GM10266 (cell line): ENCODE data around the gene C14orf119.
A peak's percentile ranks its signal among the peaks of the same experiment; 100 is the strongest.

Experiments used
- DNase-seq: peaks from one replicate; pipeline ENCODE4 v3.0.0; 2012; ENCODE audit errors: extremely low spot score
- TF ChIP-seq, protein P1 (sequence below): IDR thresholded peaks from 2 replicates; pipeline ENCODE4 v1.5.1; 2012; ENCODE audit warnings: mild to moderate bottlenecking, low read depth; ENCODE audit not compliant: control insufficient read depth, insufficient read depth; ENCODE audit errors: missing control alignments

Gene C14orf119

DNA sequence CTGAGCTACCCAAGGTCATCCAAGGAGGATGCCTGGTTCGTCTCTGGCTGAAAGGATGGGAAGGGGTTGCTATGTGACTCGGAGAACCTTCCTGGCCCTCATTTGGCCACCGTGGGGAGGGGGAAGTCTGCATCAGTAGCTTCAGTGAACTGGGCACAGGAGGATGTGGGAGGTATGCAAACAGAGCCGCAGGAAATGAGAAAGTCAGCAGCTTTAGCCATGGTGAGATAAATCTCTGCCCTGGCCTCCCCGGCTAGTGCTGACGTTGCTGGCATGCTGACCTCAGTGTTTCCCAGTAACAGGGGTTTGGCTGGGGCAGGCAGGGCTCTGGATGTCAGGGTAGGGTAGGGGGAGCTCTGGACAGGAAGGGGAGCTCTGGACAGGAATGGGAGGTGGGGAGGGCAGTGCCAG is 26.1 kb downstream of the C14orf119 start:
- TF ChIP-seq, protein P1, sequence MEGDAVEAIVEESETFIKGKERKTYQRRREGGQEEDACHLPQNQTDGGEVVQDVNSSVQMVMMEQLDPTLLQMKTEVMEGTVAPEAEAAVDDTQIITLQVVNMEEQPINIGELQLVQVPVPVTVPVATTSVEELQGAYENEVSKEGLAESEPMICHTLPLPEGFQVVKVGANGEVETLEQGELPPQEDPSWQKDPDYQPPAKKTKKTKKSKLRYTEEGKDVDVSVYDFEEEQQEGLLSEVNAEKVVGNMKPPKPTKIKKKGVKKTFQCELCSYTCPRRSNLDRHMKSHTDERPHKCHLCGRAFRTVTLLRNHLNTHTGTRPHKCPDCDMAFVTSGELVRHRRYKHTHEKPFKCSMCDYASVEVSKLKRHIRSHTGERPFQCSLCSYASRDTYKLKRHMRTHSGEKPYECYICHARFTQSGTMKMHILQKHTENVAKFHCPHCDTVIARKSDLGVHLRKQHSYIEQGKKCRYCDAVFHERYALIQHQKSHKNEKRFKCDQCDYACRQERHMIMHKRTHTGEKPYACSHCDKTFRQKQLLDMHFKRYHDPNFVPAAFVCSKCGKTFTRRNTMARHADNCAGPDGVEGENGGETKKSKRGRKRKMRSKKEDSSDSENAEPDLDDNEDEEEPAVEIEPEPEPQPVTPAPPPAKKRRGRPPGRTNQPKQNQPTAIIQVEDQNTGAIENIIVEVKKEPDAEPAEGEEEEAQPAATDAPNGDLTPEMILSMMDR = no peak
- DNase-seq = peak; percentile 48

DNA sequence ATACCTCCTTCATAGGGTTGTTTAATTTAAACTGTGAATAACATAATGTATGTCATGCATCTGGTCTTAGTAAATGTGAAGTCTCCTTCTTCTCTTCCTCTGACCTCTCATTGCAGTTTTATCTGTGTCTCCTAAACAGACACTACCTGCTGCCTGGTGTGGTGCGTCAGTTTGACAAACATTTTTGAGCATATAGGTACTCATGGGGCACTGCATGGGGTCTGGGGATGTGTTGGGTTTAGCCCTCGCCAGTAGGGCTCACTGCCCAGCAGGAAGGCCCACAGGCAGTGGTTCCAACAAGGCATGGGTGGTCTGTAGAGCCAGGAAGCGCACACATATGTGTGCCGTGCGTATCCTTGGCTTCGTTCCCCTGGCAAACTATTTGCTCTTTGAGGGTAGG is 26.8 kb downstream of the C14orf119 start:
- no peak for DNase-seq
- TF ChIP-seq, protein P1 = no peak

DNA sequence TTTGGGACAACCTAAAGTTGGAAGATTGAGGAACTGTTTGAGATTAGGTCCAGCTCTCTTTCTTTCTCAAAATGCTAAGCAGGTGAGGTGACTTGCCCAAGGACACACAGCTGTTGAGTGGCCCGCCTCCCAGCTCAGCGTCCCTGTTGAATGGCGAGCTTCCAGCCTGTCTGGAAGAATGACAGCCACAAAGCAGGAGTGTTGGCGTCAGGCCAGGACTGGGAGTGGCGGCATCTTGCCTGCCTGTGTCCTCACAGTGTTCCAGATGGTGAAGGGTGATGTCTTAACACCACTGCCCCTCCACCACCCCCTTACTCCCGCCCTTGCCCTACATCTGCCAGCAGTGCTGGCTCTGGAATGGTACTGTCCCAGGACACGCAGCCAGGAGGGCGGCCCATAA is 28.1 kb downstream of the C14orf119 start:
- TF ChIP-seq, protein P1 = no peak
- no peak for DNase-seq

DNA sequence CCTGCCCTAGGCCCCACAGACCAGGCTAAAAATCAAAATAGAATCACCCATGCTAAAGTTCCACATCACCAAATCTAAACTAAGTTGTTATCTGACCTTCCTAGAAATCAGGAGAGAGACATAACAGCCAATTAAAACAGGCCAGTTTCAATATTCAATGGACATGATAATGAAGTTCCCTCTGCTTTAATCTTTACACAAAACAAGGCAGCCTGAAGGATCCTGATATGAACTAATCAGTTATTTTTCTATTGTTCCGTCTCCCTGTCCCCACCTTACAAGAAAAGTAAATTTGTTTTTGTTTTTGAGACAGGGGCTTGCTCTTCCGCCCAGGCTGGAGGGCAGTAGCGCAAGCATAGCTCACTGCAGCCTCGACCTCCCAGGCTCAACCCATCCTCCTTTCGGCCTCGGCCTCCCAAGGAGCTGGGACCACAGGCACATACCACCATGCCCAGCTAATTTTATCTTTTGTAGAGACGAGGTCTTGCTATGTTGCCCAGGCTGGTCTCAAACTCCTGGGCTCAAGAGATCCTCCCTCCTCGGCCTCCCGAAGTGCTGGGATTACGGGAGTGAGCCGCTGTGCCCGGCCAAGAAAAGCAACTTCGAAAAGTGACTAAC is 29.1 kb downstream of the C14orf119 start:
- TF ChIP-seq, protein P1 = no peak
- DNase-seq = no peak

DNA sequence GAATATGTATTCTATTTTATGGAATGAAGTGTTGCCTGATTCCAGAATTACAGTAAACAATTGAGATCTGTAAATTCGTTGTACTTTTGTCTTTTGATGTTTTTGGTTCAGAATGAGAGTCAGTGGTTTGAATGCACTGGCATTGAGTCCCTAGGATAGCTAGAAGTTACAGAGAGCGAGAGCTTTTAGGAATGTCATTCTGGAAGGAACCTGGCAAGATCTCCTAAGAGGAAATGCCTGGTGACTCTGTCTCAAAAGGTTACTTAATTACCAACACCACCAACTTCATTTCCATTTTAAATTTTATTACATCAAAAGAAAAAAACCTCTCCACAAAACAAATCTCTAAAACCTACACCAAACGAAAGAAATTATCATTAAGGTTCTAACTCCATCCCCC is 29.7 kb downstream of the C14orf119 start:
- TF ChIP-seq, protein P1 = no peak
- DNase-seq = no peak

DNA sequence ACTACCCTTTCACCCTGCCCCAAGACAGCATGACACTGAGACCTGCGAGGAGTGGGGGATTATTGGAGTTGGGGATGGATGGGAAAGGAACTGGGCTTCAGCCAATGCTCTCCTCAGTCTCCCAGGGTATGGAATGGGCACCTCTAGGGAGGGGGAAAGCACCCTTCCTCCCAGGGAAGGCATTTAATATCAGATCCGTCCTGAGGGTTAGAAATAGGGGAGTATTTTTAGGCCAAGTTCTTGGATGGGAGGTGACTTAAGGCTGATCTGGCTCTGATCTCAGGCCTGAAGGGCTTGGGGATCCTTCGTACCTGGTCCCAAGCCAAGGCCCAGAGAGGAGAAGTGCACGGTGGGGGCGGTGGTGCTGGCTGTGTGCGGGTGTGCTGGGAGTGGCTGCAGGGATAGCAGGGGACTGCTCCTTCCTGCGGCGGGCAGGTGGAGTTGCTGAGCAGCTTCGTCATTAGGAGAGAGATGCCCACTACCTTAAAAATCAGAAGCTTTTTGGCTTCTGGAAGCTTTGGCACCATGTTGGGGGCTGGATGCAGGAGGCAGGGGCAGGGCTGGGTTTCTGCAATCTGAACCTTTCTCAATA is 30.7 kb downstream of the C14orf119 start:
- TF ChIP-seq, protein P1 = no peak

DNA sequence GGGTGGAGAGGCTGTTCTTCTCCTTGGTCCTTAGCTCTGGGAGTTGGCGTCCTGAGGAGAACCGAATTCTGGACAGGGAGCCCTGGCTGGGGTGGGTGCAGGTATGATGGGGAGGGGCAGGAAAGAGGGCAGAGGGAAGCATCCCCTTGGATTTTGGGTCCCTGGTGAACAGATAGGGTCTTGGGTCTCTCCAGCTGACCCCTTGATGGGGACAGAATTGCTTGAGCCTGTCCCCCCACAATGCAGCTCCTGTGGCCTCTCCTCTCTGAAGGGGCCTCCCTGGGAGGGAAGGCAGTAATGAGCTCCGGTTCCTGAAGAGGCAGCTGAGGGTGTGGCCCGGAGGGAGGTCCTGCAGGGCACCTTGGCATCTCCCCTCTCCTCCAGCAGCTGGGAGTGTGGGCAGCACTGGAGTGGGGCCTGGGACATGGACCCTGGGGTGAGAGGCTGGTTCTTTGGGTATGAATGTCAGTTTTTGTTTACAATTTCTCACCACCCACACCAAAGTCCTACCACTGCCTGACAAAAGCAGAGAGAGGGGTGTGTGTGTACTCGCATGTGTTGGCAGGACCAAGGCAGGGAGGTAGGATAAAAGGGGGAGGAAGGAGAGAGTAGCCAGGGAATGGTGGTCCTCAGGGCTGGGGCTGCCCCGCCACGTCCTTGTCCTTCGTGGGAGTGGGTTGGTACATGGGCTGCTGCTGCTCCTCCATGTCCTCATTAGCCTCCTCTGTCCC is 31.4 kb downstream of the C14orf119 start:
- no peak for DNase-seq
- TF ChIP-seq, protein P1 = no peak

More for the DNA sequence above, 30.7 kb downstream of the C14orf119 start:
- no peak for DNase-seq
